H9 (cell line): Measurements from ENCODE around the gene DMAC2. TPM values are rescaled to one million over a fixed set of nuclear protein-coding genes. Genes with fewer than 3 reads are reported as not detected.
"Not testable (repeated sequence)": the region's sequence is repeated elsewhere in the genome, so short reads cannot be mapped to it uniquely, and the experiment has no call there.

ENCODE experiments used
- DNase-seq: peaks from one replicate; pipeline ENCODE4 v3.0.0-alpha.2; 2017
- H2AFZ ChIP-seq: one replicate; pipeline ENCODE4 v1.6.1; 2013; ENCODE audit warnings: mild to moderate bottlenecking, low read length, control low read depth, moderate library complexity
- H2AK5ac ChIP-seq: 2 replicates; pipeline ENCODE4 v1.6.1; 2013; ENCODE audit warnings: low read length, control low read depth, mixed read lengths; ENCODE audit not compliant: insufficient read length
- H2BK120ac ChIP-seq: one replicate; pipeline ENCODE4 v1.6.1; 2013; ENCODE audit warnings: low read depth, mild to moderate bottlenecking, low read length, control low read depth, inconsistent platforms; ENCODE audit not compliant: poor library complexity, severe bottlenecking
- H2BK12ac ChIP-seq: 2 replicates; pipeline ENCODE4 v1.6.1; 2013; ENCODE audit warnings: low read length, control low read depth, mixed read lengths, low read depth; ENCODE audit not compliant: insufficient read length
- H2BK15ac ChIP-seq: 2 replicates; pipeline ENCODE4 v1.6.1; 2013; ENCODE audit warnings: low read depth, low read length, control low read depth
- H2BK20ac ChIP-seq: one replicate; pipeline ENCODE4 v1.6.1; 2013; ENCODE audit warnings: low read depth, mild to moderate bottlenecking, low read length, control low read depth, inconsistent platforms; ENCODE audit not compliant: poor library complexity, severe bottlenecking
- H2BK5ac ChIP-seq: 2 replicates; pipeline ENCODE4 v1.6.1; 2013; ENCODE audit warnings: low read length, control low read depth, mixed read lengths; ENCODE audit not compliant: insufficient read length
- H3K14ac ChIP-seq: 2 replicates; pipeline ENCODE4 v1.6.1; 2013; ENCODE audit warnings: low read length, control low read depth; ENCODE audit not compliant: insufficient read depth
- H3K18ac ChIP-seq: 2 replicates; pipeline ENCODE4 v1.6.1; 2013; ENCODE audit warnings: low read depth, mild to moderate bottlenecking, mixed read lengths, low read length, control low read depth; ENCODE audit not compliant: insufficient read length
- H3K23ac ChIP-seq: 2 replicates; pipeline ENCODE4 v1.6.1; 2013; ENCODE audit warnings: low read length, control low read depth, mixed read lengths, low read depth; ENCODE audit not compliant: insufficient read length
- H3K23me2 ChIP-seq: 2 replicates; pipeline ENCODE4 v1.6.1; 2013; ENCODE audit warnings: low read depth, mild to moderate bottlenecking, mixed read lengths, low read length, control low read depth; ENCODE audit not compliant: insufficient read length, poor library complexity, severe bottlenecking
- H3K27ac ChIP-seq: 2 replicates; pipeline ENCODE4 v1.5.1; 2013; ENCODE audit warnings: low read length, control low read depth, mixed read lengths, low read depth; ENCODE audit not compliant: insufficient read length
- H3K27me3 ChIP-seq: 2 replicates; pipeline ENCODE4 v1.6.1; 2013; ENCODE audit warnings: low read length, control low read depth, inconsistent platforms; ENCODE audit not compliant: insufficient read depth
- H3K4ac ChIP-seq: 2 replicates; pipeline ENCODE4 v1.6.1; 2013; ENCODE audit warnings: low read depth, mild to moderate bottlenecking, control low read depth, inconsistent platforms, low read length, moderate library complexity
- H3K4me1 ChIP-seq: 2 replicates; pipeline ENCODE4 v1.6.1; 2013; ENCODE audit warnings: low read length, control low read depth, inconsistent platforms; ENCODE audit not compliant: insufficient read depth
- H3K4me2 ChIP-seq: 2 replicates; pipeline ENCODE4 v1.6.1; 2013; ENCODE audit warnings: low read length, control low read depth, mixed read lengths; ENCODE audit not compliant: insufficient read length, insufficient read depth
- H3K56ac ChIP-seq: 2 replicates; pipeline ENCODE4 v1.6.1; 2013; ENCODE audit warnings: low read depth, mild to moderate bottlenecking, mixed read lengths, low read length, control low read depth; ENCODE audit not compliant: insufficient read length
- H3K79me1 ChIP-seq: 2 replicates; pipeline ENCODE4 v1.6.1; 2013; ENCODE audit warnings: low read depth, mild to moderate bottlenecking, moderate library complexity, low read length, control low read depth, inconsistent platforms; ENCODE audit not compliant: insufficient read depth, poor library complexity, severe bottlenecking
- H3K79me2 ChIP-seq: 2 replicates; pipeline ENCODE4 v1.6.1; 2013; ENCODE audit warnings: low read length, control low read depth, inconsistent platforms; ENCODE audit not compliant: insufficient read depth
- H3K9ac ChIP-seq: 2 replicates; pipeline ENCODE4 v1.6.1; 2013; ENCODE audit warnings: low read length, control low read depth, mixed read lengths; ENCODE audit not compliant: insufficient read length; ENCODE audit errors: extremely low read depth
- H3K9me3 ChIP-seq: one replicate; pipeline ENCODE4 v1.6.1; 2013; ENCODE audit warnings: low read depth, low read length, inconsistent platforms; ENCODE audit not compliant: control insufficient read depth
- H3T11ph ChIP-seq: one replicate; pipeline ENCODE4 v1.6.1; 2013; ENCODE audit warnings: mild to moderate bottlenecking, low read length, control low read depth, inconsistent platforms
- H4K20me1 ChIP-seq: one replicate; pipeline ENCODE4 v1.6.1; 2013; ENCODE audit not compliant: control insufficient read depth, insufficient read length, insufficient read depth
- H4K5ac ChIP-seq: 2 replicates; pipeline ENCODE4 v1.6.1; 2013; ENCODE audit warnings: low read depth, mild to moderate bottlenecking, mixed read lengths, low read length, control low read depth; ENCODE audit not compliant: insufficient read length
- H4K8ac ChIP-seq: replicated peaks from 2 replicates; pipeline ENCODE4 v1.6.1; 2013; ENCODE audit warnings: low read length, control low read depth, mixed read lengths, low read depth; ENCODE audit not compliant: insufficient read length
- H4K91ac ChIP-seq: 2 replicates; pipeline ENCODE4 v1.6.1; 2013; ENCODE audit warnings: low read depth, mild to moderate bottlenecking, moderate library complexity, mixed read lengths, low read length, control low read depth; ENCODE audit not compliant: insufficient read length
- H3K27ac Mint-ChIP-seq, 3 experiments: 2 replicates in 2 of 3; 3 replicates in 1 of 3; pipeline ENCODE4 v1.8.0; 2020 to 2021; ENCODE audit warnings: mixed read lengths in 3 of 3, mild to moderate bottlenecking in 1 of 3, moderate library complexity in 1 of 3
- H3K27me3 Mint-ChIP-seq: 2 replicates; pipeline ENCODE4 v1.8.0; 2021; ENCODE audit warnings: low read depth, mild to moderate bottlenecking, moderate library complexity, mixed read lengths
- H3K36me3 Mint-ChIP-seq, 3 experiments: 2 replicates in 2 of 3; 3 replicates in 1 of 3; pipeline ENCODE4 v1.8.0; 2020 to 2021; ENCODE audit warnings: low read depth in 3 of 3, mixed read lengths in 3 of 3; ENCODE audit not compliant: insufficient read depth in 1 of 3
- H3K4me1 Mint-ChIP-seq, 2 experiments: 2 replicates each; pipeline ENCODE4 v1.8.0; 2020; ENCODE audit warnings: mixed read lengths in 2 of 2
- H3K4me3 Mint-ChIP-seq, 2 experiments: 2 replicates in 1 of 2; 3 replicates in 1 of 2; pipeline ENCODE4 v1.8.0; 2020 to 2021; ENCODE audit warnings: mild to moderate bottlenecking in 2 of 2, mixed read lengths in 2 of 2, moderate library complexity in 1 of 2
- H3K9me3 Mint-ChIP-seq, 2 experiments: 2 replicates in 1 of 2; 3 replicates in 1 of 2; pipeline ENCODE4 v1.8.0; 2020; ENCODE audit warnings: mild to moderate bottlenecking in 2 of 2, mixed read lengths in 2 of 2, moderate library complexity in 1 of 2
- CTCF ChIP-seq: fragments of 200-600 bp; sonication (generic); conservative IDR thresholded peaks from 3 replicates; pipeline ENCODE4 v1.8.0; 2021; ENCODE audit warnings: antibody characterized with exemption, mild to moderate bottlenecking
- WGBS: extraction: QIAGEN DNeasy Blood & Tissue Kit; methylation state at CpG from one replicate; pipeline ENCODE4 v1.1.7; 2013; ENCODE audit warnings: missing lambda C conversion rate, low lambda C conversion rate, mixed read lengths; ENCODE audit not compliant: insufficient read length; ENCODE audit errors: extremely low coverage; 5-methylcytosine and 5-hydroxymethylcytosine counted together
- total RNA-seq: library from RNA; stranded (reverse); gene quantifications from 2 replicates; pipeline ENCODE4 v1.2.1, GENCODE V29; 2021

The DMAC2 gene
- total RNA-seq, 1 experiment from 2014 or later, result 70.5 TPM

DNA sequence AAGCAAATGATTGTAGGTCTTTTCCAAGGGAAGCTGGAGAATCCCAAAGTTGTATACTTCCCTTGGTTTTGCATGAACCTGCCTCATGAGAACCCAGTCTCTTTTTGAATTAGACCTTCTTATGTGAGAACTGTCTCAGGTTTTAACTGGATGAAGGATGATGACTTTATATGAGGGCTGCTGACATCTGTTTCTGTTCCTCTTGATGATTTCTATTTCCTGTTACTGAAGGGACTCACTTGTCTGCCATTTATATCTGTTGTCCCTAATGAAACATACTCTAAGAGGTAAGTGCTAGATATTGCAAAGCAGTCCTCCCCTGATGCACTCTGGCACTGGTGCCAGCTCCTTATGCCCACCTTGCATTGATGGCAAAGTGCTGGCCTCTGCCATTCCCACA lies 36.9 kb upstream of the DMAC2 start:
- Histone ChIP-seq H3K79me2 (no peaks in the 10 kb centered on the region), H3K14ac (no peak overlapping the region), H3K56ac (no peak overlapping the region), H2BK120ac (no peak overlapping the region), H3K9ac (no peak overlapping the region), H3K79me1 (no peaks in the 10 kb centered on the region), H3K23me2 (no peaks in the 10 kb centered on the region), H3K27ac (no peak overlapping the region), H3K4me1 (no peaks in the 10 kb centered on the region), H2AK5ac (no peak overlapping the region), H3K23ac (no peak overlapping the region), H2BK5ac (no peak overlapping the region), H4K91ac (no peak overlapping the region), H3K9me3 (peaks cover 43% of the 10 kb centered on the region), H2AFZ (no peak overlapping the region), H3K27me3 (no peaks in the 10 kb centered on the region), H3T11ph (no peak overlapping the region), H3K4ac (no peak overlapping the region), H2BK12ac (no peak overlapping the region), H4K20me1 (no peaks in the 10 kb centered on the region), H4K5ac (no peak overlapping the region), H2BK15ac (no peak overlapping the region), H2BK20ac (no peak overlapping the region), H4K8ac (no peak overlapping the region), H3K18ac (no peak overlapping the region), H3K4me2 (no peak overlapping the region)
- H3K4me3 Mint-ChIP-seq, result no peak overlapping the region
- TF ChIP-seq CTCF, result no peak
- no peak for DNase-seq
- H3K36me3 Mint-ChIP-seq, result peaks cover 0 to 9% (median 5%) of the 10 kb centered on the region in 3 experiments; a peak in 6 of 7 replicates
- H3K9me3 Mint-ChIP-seq, result peaks cover 72 to 85% of the 10 kb centered on the region in 2 experiments
- no peak overlapping the region for H3K27ac Mint-ChIP-seq
- H3K27me3 Mint-ChIP-seq, result peaks cover 5% of the 10 kb centered on the region; the same call in 1 of the 2 replicates
- no peaks in the 10 kb centered on the region for H3K4me1 Mint-ChIP-seq

GRCh38 chr19:41463257-41464256 lies 23.8 kb upstream of the DMAC2 start:
- not testable (repeated sequence) for H2AK5ac ChIP-seq, H4K20me1 ChIP-seq, H3K56ac ChIP-seq, H3K4me3 Mint-ChIP-seq, H2BK20ac ChIP-seq, H3K4me1 Mint-ChIP-seq, H3K4ac ChIP-seq, H3K27ac Mint-ChIP-seq, H3K79me1 ChIP-seq, H3K4me1 ChIP-seq, H2BK15ac ChIP-seq, H4K5ac ChIP-seq, H3K27ac ChIP-seq, H3K23ac ChIP-seq, H2BK5ac ChIP-seq, H3K36me3 Mint-ChIP-seq, H3K14ac ChIP-seq, H3K23me2 ChIP-seq, H3K4me2 ChIP-seq, H4K8ac ChIP-seq, H3K79me2 ChIP-seq, H3K27me3 Mint-ChIP-seq, H3K9ac ChIP-seq, H3K27me3 ChIP-seq, H3K18ac ChIP-seq, H2AFZ ChIP-seq, H2BK120ac ChIP-seq, DNase-seq, H2BK12ac ChIP-seq, H3T11ph ChIP-seq, H4K91ac ChIP-seq
- WGBS, result no CpG with 5 or more reads among the region's 22 CpGs
- peaks cover 43% of the 10 kb centered on the region for H3K9me3 ChIP-seq
- peaks cover 48 to 70% of the 10 kb centered on the region in 2 experiments for H3K9me3 Mint-ChIP-seq
